MCF 10A (cell line): ENCODE measurements around the gene ANGPTL2. TPM values are rescaled to one million over a fixed set of nuclear protein-coding genes. Genes with fewer than 3 reads are reported as not detected.

Experiments used
- BruUV-seq: library from RNA; stranded (reverse); fragments of 400-500 nt; replicated peaks from 2 replicates; lab custom pipeline; 2021; lab: Mats Ljungman, UMichigan
- CTCF ChIA-PET: fragments of 300-600 bp; sonication (Branson Sonifier 250); formaldehyde crosslinking; extraction: SDS; loops from one replicate; lab custom pipeline; 2021; ENCODE audit warnings: antibody characterized with exemption, inconsistent platforms; lab: Yijun Ruan, JAX
- POLR2A ChIA-PET: fragments of 300-600, 350-650 bp; sonication (Branson Sonifier 250); formaldehyde crosslinking; extraction: SDS; loops from one replicate; lab custom pipeline; 2020; ENCODE audit warnings: antibody characterized with exemption, inconsistent platforms; lab: Yijun Ruan, JAX
- DNase-seq: peaks from one replicate; pipeline ENCODE4 v3.0.0-alpha.2; 2018; ENCODE audit not compliant: unreplicated experiment
- H3K27ac Mint-ChIP-seq: one replicate; pipeline ENCODE4 v1.8.0; 2022; ENCODE audit warnings: mild to moderate bottlenecking, low read depth, mixed read lengths; ENCODE audit not compliant: unreplicated experiment
- H3K27me3 Mint-ChIP-seq: one replicate; pipeline ENCODE4 v1.8.0; 2022; ENCODE audit warnings: mixed read lengths; ENCODE audit not compliant: insufficient read depth, unreplicated experiment
- H3K36me3 Mint-ChIP-seq: one replicate; pipeline ENCODE4 v1.8.0; 2022; ENCODE audit warnings: mild to moderate bottlenecking, moderate library complexity, mixed read lengths; ENCODE audit not compliant: insufficient read depth, unreplicated experiment
- H3K4me1 Mint-ChIP-seq: one replicate; pipeline ENCODE4 v1.8.0; 2022; ENCODE audit warnings: mixed read lengths; ENCODE audit not compliant: insufficient read depth, unreplicated experiment
- H3K4me3 Mint-ChIP-seq: one replicate; pipeline ENCODE4 v1.8.0; 2022; ENCODE audit warnings: mild to moderate bottlenecking, moderate library complexity, mixed read lengths; ENCODE audit not compliant: unreplicated experiment
- H3K9me3 Mint-ChIP-seq: one replicate; pipeline ENCODE4 v1.8.0; 2022; ENCODE audit warnings: mixed read lengths; ENCODE audit not compliant: unreplicated experiment
- intact Hi-C: fragments of 100-400 bp; cut with micrococcal nuclease; formaldehyde crosslinking; loops from 2 replicates; pipeline ENCODE4 v1.14.1; 2022
- total RNA-seq: library from RNA; stranded (reverse); gene quantifications from 2 replicates; pipeline ENCODE4 v1.2.3, GENCODE V29; 2022
- TF ChIP-seq, protein P1 (sequence below): fragments of 200-600 bp; IDR thresholded peaks from one replicate; pipeline ENCODE4 v1.8.0; 2022; ENCODE audit warnings: antibody characterized with exemption, mild to moderate bottlenecking; ENCODE audit not compliant: unreplicated experiment

Gene ANGPTL2
- total RNA-seq, 1 experiment from 2014 or later, result not detected

DNA sequence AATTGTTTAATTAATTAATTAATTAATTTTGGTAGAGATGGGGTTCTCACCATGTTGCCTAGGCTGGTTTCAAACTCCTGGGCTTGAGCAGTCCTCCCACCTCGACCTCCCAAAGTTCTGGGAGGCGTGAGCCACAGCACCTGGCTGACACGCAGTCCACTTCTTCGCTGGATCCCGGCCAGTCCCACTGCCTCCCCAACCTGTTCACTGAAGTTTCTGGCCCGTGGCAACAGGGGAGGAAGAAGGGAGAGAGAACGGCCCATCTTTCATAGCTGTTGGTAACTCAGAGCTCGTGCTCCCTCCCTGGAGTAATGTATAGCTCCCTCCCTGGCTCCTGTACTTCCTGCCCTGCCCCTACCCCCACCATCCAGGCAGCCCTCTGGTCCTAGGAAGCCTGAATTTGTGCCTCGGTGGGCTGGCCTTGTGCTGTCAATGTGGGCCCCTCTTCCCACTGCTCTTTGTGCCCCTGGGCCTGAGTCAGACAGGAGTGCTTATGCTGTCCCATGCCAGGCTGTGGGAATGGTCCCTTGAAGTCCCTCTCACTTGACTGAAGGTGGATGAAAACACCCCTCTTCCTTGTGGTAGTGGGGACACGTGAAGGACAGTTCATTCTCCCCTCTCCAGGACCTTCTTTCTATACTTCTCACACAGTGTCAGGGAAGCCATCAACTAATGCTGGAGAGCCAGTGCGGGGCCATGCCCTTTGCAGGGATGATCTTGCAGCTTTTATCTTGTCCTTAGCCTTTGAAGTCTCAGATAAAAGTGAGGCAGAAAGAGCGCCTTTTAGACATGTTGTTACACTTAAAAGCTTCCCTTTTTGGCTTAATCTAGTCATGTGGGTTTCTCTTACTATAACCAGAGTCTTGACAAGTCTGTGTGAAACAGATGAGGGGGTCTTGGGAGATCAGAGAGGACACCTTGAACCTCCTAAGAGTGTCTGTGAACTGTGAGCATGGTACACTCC lies 38.1 kb downstream of the ANGPTL2 start:
- no peak for DNase-seq
- ChIA-PET POLR2A (no interaction called here), CTCF (interaction anchor here (0.6 to 1.4 kb wide), 3 partner anchors 27 to 949 kb away, joined by 3 read pairs; no protein-coding TSS in a partner anchor)
- TF ChIP-seq, protein P1, sequence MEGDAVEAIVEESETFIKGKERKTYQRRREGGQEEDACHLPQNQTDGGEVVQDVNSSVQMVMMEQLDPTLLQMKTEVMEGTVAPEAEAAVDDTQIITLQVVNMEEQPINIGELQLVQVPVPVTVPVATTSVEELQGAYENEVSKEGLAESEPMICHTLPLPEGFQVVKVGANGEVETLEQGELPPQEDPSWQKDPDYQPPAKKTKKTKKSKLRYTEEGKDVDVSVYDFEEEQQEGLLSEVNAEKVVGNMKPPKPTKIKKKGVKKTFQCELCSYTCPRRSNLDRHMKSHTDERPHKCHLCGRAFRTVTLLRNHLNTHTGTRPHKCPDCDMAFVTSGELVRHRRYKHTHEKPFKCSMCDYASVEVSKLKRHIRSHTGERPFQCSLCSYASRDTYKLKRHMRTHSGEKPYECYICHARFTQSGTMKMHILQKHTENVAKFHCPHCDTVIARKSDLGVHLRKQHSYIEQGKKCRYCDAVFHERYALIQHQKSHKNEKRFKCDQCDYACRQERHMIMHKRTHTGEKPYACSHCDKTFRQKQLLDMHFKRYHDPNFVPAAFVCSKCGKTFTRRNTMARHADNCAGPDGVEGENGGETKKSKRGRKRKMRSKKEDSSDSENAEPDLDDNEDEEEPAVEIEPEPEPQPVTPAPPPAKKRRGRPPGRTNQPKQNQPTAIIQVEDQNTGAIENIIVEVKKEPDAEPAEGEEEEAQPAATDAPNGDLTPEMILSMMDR, result no peak
- no peak overlapping the region for H3K4me3 Mint-ChIP-seq
- H3K4me1 Mint-ChIP-seq, result no peaks in the 10 kb centered on the region
- intact Hi-C loops, result no loop called here
- no peak overlapping the region for H3K27ac Mint-ChIP-seq
- no peaks in the 10 kb centered on the region for H3K36me3 Mint-ChIP-seq
- no TSS peak for BruUV-seq
- no peaks in the 10 kb centered on the region for H3K27me3 Mint-ChIP-seq
- no peaks in the 10 kb centered on the region for H3K9me3 Mint-ChIP-seq

DNA sequence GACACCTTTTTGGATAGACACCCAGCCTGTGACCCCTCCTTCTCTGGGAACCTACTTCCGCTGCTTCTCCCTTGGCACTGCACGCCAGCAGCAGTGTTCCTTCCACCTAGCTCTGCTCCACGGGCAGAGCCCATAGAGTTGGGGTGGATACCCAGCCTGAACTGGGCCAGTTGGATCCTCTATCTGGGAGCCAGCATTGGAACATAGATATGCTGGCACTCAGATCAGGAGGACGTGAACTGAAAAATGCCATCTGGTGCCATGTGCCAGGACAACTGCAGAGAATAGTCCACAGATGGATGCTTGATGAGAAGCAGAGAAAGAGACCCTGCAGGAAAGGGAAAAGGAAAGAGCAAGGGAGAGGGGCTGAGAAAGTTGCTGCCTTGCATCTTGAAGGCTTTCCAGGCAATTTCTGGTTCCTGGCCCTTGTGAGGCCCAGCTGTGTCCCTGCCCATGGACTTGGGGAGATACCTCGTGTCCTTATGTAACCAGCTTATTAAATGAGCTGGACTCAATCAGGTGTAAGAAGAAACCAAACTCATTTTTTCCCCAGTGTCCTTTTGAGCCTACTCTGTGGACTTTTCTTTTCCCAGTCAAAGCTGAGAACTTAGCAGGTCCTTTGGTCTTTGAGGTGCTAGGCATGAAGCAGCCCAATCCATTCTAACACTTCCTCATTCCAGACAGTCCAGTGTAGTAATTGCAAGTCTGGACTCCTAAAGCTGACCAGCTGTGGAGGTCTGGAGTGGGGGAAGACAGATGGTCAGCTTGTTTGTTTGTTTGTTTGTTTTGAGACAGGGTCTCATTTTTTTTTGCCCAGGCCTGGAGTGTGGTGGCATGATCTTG lies 39.1 kb downstream of the ANGPTL2 start:
- H3K4me3 Mint-ChIP-seq, result no peak overlapping the region
- ChIA-PET CTCF (interaction anchor here (0.6 to 1.4 kb wide), 4 partner anchors 26 to 111 kb away, joined by 3 read pairs; no protein-coding TSS in a partner anchor), POLR2A (no interaction called here)
- TF ChIP-seq, protein P1, result no peak
- H3K27me3 Mint-ChIP-seq, result no peaks in the 10 kb centered on the region
- no TSS peak for BruUV-seq
- intact Hi-C loops, result no loop called here
- H3K4me1 Mint-ChIP-seq, result no peaks in the 10 kb centered on the region
- DNase-seq, result no peak
- H3K27ac Mint-ChIP-seq, result no peak overlapping the region
- H3K36me3 Mint-ChIP-seq, result no peaks in the 10 kb centered on the region
- no peaks in the 10 kb centered on the region for H3K9me3 Mint-ChIP-seq

DNA sequence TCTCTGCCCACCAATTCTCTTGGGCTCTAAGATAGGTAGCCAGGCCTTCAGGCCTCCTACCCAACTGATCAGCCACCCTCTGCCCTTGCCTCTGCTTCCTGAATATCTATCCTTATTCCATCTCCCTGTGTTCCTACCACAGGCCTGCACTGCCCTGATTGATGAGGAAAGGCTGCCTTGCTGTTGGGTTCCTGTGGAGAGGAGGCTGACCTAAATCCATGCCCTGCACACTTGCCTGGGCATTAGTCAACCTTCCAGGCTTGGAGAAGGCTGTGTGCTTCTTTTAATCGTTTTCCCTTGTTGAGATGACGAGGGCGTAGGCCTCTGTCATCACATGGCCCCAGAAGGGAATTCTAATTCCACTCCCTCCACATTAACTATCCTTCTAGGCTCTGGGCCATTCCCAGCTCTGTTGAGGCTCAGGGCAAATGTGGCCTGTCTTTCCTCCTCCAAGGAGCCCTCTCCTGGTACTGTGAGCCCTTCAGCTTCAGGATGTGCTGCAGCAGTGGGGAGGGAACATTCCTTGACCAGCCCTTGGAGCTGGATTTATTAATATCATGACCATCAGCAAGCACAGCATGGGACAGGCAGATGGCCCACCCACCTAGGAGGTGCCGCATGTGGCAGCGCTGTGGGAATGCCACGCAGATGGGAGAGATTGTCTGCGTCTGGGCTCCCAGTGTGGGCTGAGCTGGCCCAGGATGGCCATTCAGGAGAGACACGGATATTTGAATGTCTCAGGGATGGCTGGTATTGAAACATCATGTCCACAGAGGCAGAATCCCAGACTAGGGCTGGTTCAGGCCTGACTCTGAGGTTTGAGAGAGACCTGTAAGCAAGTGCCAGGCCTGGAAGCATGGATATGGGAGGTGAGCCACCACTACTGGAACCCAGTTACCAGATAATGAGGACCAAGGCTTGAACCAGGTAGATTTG lies 40.9 kb downstream of the ANGPTL2 start:
- CTCF ChIA-PET, result no interaction called here
- POLR2A ChIA-PET, result no interaction called here
- intact Hi-C loops, result no loop called here
- H3K4me1 Mint-ChIP-seq, result no peaks in the 10 kb centered on the region
- no TSS peak for BruUV-seq
- H3K9me3 Mint-ChIP-seq, result no peaks in the 10 kb centered on the region
- no peaks in the 10 kb centered on the region for H3K36me3 Mint-ChIP-seq
- H3K27me3 Mint-ChIP-seq, result no peaks in the 10 kb centered on the region
- no peak overlapping the region for H3K4me3 Mint-ChIP-seq
- TF ChIP-seq, protein P1, result no peak
- DNase-seq, result no peak
- no peak overlapping the region for H3K27ac Mint-ChIP-seq
